Type B pancreatic cell (in vitro differentiated cells): ENCODE data around the gene DNAH14. TPM values are rescaled to one million over a fixed set of nuclear protein-coding genes. Genes with fewer than 3 reads are reported as not detected.

Experiments
- DNase-seq: peaks from one replicate; pipeline ENCODE4 v3.0.0; 2021; ENCODE audit warnings: mixed read lengths; ENCODE audit not compliant: unreplicated experiment; ENCODE audit errors: extremely low spot score
- H3K27ac Mint-ChIP-seq: 2 replicates; pipeline ENCODE4 v1.8.0; 2021; ENCODE audit warnings: mild to moderate bottlenecking, mixed read lengths
- H3K27me3 Mint-ChIP-seq: 2 replicates; pipeline ENCODE4 v1.8.0; 2021; ENCODE audit warnings: mixed read lengths
- H3K36me3 Mint-ChIP-seq: 2 replicates; pipeline ENCODE4 v1.8.0; 2021; ENCODE audit warnings: mixed read lengths
- H3K4me1 Mint-ChIP-seq: one replicate; pipeline ENCODE4 v1.8.0; 2021; ENCODE audit warnings: mixed read lengths; ENCODE audit not compliant: unreplicated experiment
- H3K4me3 Mint-ChIP-seq: 2 replicates; pipeline ENCODE4 v1.8.0; 2021; ENCODE audit warnings: mild to moderate bottlenecking, mixed read lengths
- H3K9me3 Mint-ChIP-seq: 2 replicates; pipeline ENCODE4 v1.8.0; 2021; ENCODE audit warnings: mixed read lengths
- CTCF ChIP-seq: fragments of 200-600 bp; sonication (generic); conservative IDR thresholded peaks from 2 replicates; pipeline ENCODE4 v1.5.0; 2021; ENCODE audit warnings: antibody characterized with exemption, mild to moderate bottlenecking
- total RNA-seq: library from RNA; stranded (reverse); gene quantifications from 2 replicates; pipeline ENCODE4 v1.2.1, GENCODE V29; 2021; ENCODE audit warnings: low replicate concordance

The DNAH14 gene
- total RNA-seq, 1 donor from 2014 or later, result 42.1 TPM

- Mint-ChIP-seq H3K27me3 (no peaks in the 10 kb centered on the region), H3K4me1 (peaks cover 5% of the 10 kb centered on the region), H3K9me3 (no peaks in the 10 kb centered on the region), H3K36me3 (peaks cover 60% of the 10 kb centered on the region), H3K4me3 (no peak overlapping the region), H3K27ac (no peak overlapping the region)
- no peak for TF ChIP-seq CTCF
- no peak for DNase-seq
Observed at GRCh38 chr1:225409051-225409450, 479.6 kb downstream of the DNAH14 start.

- Mint-ChIP-seq H3K9me3 (no peaks in the 10 kb centered on the region), H3K36me3 (peaks cover 60% of the 10 kb centered on the region), H3K4me1 (peaks cover 5% of the 10 kb centered on the region), H3K27me3 (no peaks in the 10 kb centered on the region), H3K4me3 (no peak overlapping the region), H3K27ac (no peak overlapping the region)
- DNase-seq, result no peak
- no peak for TF ChIP-seq CTCF
Observed at GRCh38 chr1:225410036-225410435, 480.6 kb downstream of the DNAH14 start.

- no peak overlapping the region for H3K27ac Mint-ChIP-seq
- no peaks in the 10 kb centered on the region for H3K9me3 Mint-ChIP-seq
- no peaks in the 10 kb centered on the region for H3K27me3 Mint-ChIP-seq
- TF ChIP-seq CTCF, result no peak
- no peak for DNase-seq
- peaks cover 54% of the 10 kb centered on the region for H3K36me3 Mint-ChIP-seq
- H3K4me1 Mint-ChIP-seq, result peaks cover 5% of the 10 kb centered on the region
- H3K4me3 Mint-ChIP-seq, result peak overlapping the region; percentile 18
Observed at GRCh38 chr1:225412321-225412720, 482.8 kb downstream of the DNAH14 start.

- Mint-ChIP-seq H3K4me1 (peaks cover 8% of the 10 kb centered on the region), H3K27ac (no peak overlapping the region), H3K4me3 (peak overlapping the region; percentile 18), H3K9me3 (no peaks in the 10 kb centered on the region), H3K36me3 (peaks cover 54% of the 10 kb centered on the region), H3K27me3 (no peaks in the 10 kb centered on the region)
- TF ChIP-seq CTCF, result no peak
- DNase-seq, result no peak
Observed at GRCh38 chr1:225412803-225413351, 483.4 kb downstream of the DNAH14 start.

- TF ChIP-seq CTCF, result peak; percentile 17
- DNase-seq, result no peak
- H3K4me3 Mint-ChIP-seq, result no peak overlapping the region
- peaks cover 10% of the 10 kb centered on the region for H3K4me1 Mint-ChIP-seq
- H3K9me3 Mint-ChIP-seq, result no peaks in the 10 kb centered on the region
- H3K27ac Mint-ChIP-seq, result no peak overlapping the region
- peaks cover 57% of the 10 kb centered on the region for H3K36me3 Mint-ChIP-seq
- H3K27me3 Mint-ChIP-seq, result no peaks in the 10 kb centered on the region
Observed at GRCh38 chr1:225413708-225414375, 484.4 kb downstream of the DNAH14 start.
